GM18907 (cell line): ENCODE results near the gene SEC63.
"Not testable (repeated sequence)": the region's sequence is repeated elsewhere in the genome, so short reads cannot be mapped to it uniquely, and the experiment has no call there.

Experiments used
- ATAC-seq: cut with Tn5 transposase; IDR thresholded peaks from one replicate; pipeline ENCODE4 v1.9.1; 2021; ENCODE audit warnings: mild to moderate bottlenecking, moderate library complexity; ENCODE audit not compliant: unreplicated experiment

SEC63 gene

DNA sequence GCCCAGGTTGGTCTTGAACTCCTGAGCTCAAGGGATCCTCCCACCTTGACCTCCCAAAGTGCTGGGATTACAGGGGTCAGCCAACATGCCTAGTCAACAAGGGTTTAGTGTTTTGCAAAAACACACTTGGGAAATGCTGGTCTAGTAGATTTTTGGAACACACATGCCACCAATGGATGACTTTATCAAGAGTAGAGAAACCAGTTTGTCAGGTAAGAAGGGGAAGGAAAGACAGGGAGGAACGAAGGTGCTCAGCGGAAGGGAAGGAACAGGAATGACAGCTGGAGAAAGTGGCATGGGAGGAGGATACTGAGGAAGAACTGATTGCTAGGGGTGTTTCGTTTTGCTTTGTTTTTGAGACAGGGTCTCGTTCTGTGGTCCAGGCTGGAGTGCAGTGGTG, 15.6 kb upstream of the SEC63 start:
- no peak for ATAC-seq

GRCh38 chr6:107972413-107973096, 14.5 kb upstream of the SEC63 start:
- no peak for ATAC-seq

DNA sequence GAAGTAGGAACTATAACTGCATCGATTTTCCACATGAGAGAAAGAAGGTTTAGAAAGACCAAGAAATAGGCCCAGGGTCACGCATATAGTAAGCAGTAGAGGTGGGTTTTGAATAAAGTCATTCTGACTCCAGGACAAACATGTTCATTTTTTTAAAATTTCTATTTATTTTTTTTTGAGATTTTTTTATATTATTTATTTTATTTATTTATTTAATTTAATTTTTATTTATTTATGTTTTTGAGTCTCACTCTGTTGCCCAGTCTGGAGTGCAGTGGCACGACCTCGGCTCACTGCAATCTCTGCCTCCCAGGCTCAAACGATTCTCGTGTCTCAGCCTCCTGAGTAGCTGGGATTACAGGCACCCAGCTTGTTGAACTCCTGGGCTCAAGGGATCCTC, 13.2 kb upstream of the SEC63 start:
- ATAC-seq, result no peak

DNA sequence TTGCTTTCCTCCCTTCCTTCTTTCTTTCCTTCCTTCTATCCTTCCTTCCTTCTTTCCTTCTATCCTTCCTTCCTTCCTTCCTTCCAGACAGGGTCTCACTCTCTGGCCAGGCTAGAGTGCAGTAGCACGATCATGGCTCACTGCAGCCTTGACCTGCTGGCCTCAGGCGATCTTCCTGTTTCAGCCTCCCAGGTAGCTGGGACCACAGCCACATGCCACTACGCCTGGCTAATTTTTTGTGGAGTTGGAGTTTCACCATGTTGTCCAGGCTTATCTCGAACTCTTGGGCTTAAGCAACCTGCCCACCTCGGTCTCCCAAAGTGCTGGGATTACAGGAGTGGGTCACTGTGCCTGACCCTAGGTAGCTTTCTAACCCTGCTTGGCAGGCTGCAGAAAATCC, 12.2 kb upstream of the SEC63 start:
- no peak for ATAC-seq

GRCh38 chr6:107968081-107968480, 10.1 kb upstream of the SEC63 start:
- no peak for ATAC-seq

DNA sequence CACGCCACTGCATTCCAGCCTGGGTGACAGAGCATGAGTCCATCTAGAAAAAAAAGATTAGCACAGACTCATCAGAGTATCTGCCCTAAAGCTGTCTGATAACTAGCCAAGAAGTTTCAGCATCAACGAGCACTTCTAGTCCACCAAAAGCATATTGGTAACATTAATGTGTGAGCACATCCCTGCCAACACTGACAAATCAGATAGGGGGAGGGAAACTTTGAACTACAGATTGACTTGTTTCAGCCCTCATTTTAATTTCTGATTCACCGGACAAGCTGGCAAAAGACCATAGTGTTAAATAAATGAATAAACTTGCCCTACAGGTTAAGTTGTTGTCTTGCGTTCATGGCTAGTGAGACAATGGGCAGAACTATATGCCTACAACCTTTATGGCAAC, 7.7 kb upstream of the SEC63 start:
- no peak for ATAC-seq

DNA sequence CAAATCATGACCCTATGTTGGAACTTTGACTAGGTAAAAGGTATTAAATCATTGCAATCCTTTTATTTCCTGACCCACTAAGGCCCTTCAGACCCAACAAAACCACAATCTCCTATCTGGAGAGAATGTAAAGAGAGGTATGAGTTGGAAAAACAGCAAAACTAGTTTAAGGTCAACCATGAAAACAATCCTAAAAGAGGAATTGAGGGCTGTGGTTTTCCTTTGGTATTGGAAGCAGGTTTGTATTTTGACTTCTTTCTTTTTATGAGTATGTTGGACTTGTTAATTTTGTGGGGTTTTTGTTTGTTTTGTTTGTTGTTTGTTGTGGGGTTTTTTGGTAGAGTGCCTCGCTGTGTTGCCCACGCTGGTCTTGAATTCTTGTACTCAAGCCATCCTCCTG, 4.7 kb upstream of the SEC63 start:
- ATAC-seq, result no peak

- ATAC-seq, result no peak
These were observed 1.4 kb upstream of the SEC63 start for GRCh38 chr6:107959392-107959791.

- ATAC-seq, result not testable (repeated sequence)
These were observed 818 bp upstream of the SEC63 start for GRCh38 chr6:107958689-107959362.

- peak; percentile 36 for ATAC-seq
These were observed 600 bp downstream of the SEC63 start for GRCh38 chr6:107957308-107957908.

- no peak for ATAC-seq
These were observed 1.3 kb downstream of the SEC63 start for GRCh38 chr6:107956586-107957307.

GRCh38 chr6:107956181-107956580, 1.8 kb downstream of the SEC63 start:
- no peak for ATAC-seq

DNA sequence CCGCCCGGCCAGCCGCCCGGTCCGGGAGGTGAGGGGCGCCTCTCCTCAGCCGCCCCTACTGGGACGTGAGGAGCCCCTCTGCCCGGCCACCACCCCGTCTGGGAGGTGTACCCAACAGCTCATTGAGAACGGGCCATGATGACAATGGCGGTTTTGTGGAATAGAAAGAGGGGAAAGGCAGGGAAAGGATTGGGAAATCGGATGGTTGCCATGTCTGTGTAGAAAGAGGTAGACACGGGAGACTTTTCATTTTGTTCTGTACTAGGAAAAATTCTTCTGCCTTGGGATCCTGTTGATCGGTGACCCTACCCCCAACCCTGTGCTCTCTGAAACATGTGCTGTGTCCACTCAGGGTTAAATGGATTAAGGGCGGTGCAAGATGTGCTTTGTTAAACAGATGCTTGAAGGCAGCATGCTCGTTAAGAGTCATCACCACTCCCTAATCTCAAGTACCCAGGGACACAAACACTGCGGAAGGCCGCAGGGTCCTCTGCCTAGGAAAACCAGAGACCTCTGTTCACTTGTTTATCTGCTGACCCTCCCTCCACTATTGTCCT, 4.1 kb downstream of the SEC63 start:
- not testable (repeated sequence) for ATAC-seq

DNA sequence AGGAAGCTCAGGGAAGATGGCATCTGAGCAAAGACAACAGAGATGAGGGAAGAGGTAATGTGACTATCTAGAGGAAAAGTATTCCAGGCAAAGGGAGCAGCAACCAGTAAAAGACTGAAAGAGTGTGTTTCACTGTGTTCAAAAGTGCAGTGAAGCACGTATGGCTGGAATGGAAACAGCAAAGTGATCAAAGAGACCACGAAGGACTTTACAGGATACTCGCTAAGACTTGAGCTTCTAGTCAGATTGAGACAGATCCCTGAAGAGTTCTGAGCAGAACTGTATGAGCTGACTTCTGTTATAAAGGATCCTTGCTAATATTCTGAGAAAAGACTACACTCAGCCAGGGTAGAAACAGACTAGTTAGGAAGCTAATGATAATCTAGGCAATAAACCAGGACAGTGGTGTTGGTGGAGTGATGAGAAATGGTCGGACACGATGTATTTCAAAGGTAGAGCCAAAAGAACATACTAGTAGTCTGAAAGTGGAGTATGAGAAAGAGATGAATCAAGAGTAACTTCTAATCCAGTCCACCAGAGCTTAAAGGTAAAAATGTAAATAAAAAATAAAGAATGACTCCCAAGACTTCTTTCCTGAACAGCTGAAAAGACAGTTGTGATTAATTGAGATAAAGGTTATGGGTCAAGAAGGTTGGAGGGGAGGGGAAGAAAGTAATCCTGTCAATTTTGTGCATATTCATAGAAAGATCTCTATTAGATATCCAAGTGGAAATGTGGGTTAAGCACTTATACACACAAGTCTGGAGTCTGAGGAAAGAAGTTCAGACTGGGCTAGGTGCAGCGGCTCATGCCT, 14.2 kb downstream of the SEC63 start:
- no peak for ATAC-seq

DNA sequence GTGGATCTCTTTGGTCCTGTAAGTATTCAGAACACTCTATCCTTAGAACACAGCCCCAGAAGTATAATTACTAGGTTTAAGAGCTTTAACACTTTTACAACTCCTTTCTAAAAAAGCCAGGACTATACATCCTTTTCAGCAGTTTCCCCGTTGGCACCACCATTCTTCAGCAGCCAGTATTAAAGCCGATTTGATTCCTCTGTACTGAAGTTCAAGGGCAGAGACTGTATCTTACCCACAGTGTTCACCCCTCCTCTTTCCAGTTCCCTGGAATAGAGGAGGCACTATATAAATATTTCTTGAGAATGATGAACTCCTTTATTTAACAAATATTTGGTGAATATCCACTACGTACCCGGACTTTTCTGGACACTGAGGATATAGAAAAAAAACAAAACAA, 15.9 kb downstream of the SEC63 start:
- ATAC-seq, result no peak

DNA sequence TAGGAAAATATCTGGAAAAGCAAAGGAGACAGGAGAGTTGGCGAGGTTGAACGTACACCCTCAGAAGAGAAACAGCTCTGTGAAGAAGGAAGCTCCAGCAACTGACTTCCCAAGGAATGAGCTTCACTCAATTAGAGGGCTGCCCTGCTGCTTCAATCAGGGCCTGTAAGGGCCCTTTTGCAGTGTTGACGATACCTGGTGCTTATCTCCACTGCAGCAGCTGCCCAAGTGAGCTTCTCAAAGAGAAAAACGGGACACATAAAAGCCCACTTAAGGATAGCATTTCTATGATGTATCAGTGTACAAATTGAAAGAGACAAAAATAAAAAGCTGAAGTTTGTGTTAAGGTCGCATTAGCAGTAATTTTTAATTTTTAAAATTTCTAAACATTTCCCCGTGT, 16.4 kb downstream of the SEC63 start:
- ATAC-seq, result no peak

GRCh38 chr6:107941199-107941598, 16.8 kb downstream of the SEC63 start:
- no peak for ATAC-seq

- ATAC-seq, result not testable (repeated sequence)
These were observed 21.1 kb downstream of the SEC63 start for GRCh38 chr6:107936910-107937292.

- peak; percentile 43 for ATAC-seq
These were observed 21.7 kb downstream of the SEC63 start for GRCh38 chr6:107936162-107936909.

- not testable (repeated sequence) for ATAC-seq
These were observed 23.8 kb downstream of the SEC63 start for GRCh38 chr6:107934229-107934628.
